ENCODE measurements around the gene NR1D2.

GRCh38 chr3:23916886-23917678, 28.0 kb upstream of the NR1D2 start, which contains the start of the genes NKIRAS1 and RPL15:
- no peak for TF ChIP-seq CTCF (conservative IDR thresholded peaks at IDR 0.05; ENCODE audit: low read length)
- no peak for TF ChIP-seq EZH2phosphoT487 (IDR thresholded peaks at IDR 0.05; ENCODE audit: borderline replicate concordance, low read depth, low read length)

Measured in OCI-LY7 (cell line).